ENCODE data around the gene MAN1A1. TPM values are rescaled to one million over a fixed set of nuclear protein-coding genes. Genes with fewer than 3 reads are reported as not detected.

The MAN1A1 gene
- total and polyA plus RNA-seq, 2 of the 4 experiments (the other 2 are of a cell fraction), result 5.9 to 6.4 TPM

DNA sequence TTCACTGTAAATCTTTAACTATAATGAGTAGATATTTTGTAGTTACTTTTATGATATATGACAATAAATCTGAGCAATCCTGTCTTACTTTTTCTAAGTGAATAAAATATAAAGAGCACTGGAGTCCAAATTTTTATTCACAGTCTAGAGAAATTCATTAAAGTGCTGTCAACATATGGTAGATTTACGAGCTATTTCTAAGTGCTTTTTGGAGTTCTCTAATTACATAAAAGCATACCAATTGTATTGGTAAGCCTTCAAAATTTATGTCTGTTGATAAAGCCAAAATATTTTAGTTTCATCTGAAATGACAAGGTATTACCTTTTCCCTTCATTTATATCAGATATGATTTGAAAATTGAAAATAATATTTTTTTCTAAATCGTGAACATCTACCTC lies 75.4 kb downstream of the MAN1A1 start:
- Histone ChIP-seq H3K79me1 (ENCODE audit: low read depth in 1 of 2, low read length in 2 of 2) (no peaks in the 10 kb centered on the region), H2BK5ac (ENCODE audit: low read depth, low read length, poor library complexity, severe bottlenecking) (no peak overlapping the region), H3K36me3 (ENCODE audit: control insufficient read depth, insufficient read depth, low read length) (0 out of 2 replicates have a peak, but pooled peaks cover 1% of the 10 kb centered on the region), H3K23ac (ENCODE audit: low read depth, low read length) (no peak overlapping the region), H4K91ac (ENCODE audit: insufficient read depth, low read depth, low read length) (no peak overlapping the region), H3K14ac (replicated peaks; ENCODE audit: low read depth, low read length) (no peak overlapping the region), H4K20me1 (ENCODE audit: insufficient read depth, low read length) (no peaks in the 10 kb centered on the region), H3K9me3 (ENCODE audit: control insufficient read depth, insufficient read depth, low read length) (peaks cover 4% of the 10 kb centered on the region; the same call in 1 of the 2 replicates), H3K18ac (ENCODE audit: low read depth, low read length) (no peak overlapping the region), H3K4ac (ENCODE audit: low read depth, low read length) (no peak overlapping the region), H4K5ac (ENCODE audit: low read depth, low read length) (no peak overlapping the region), H3K9me1 (ENCODE audit: insufficient read depth, low read length) (peaks cover 3% of the 10 kb centered on the region; the same call in 1 of the 2 replicates), H2BK15ac (ENCODE audit: low read depth, low read length) (no peak overlapping the region), H3K27ac (ENCODE audit: insufficient read depth, low read length) (no peak overlapping the region), H2AK5ac (ENCODE audit: low read depth, low read length) (no peak overlapping the region), H2AFZ (replicated peaks; ENCODE audit: low read length, poor library complexity) (no peak overlapping the region), H3K4me3 (ENCODE audit: insufficient read depth, low read depth, low read length) (no peak overlapping the region), H3K27me3 (ENCODE audit: control insufficient read depth, insufficient read depth, low read length) (no peaks in the 10 kb centered on the region), H2AK9ac (replicated peaks; ENCODE audit: low read depth, low read length, poor library complexity) (no peak overlapping the region), H3K4me2 (ENCODE audit: low read depth, low read length) (no peak overlapping the region), H2BK120ac (ENCODE audit: low read depth, low read length) (no peak overlapping the region), H3K56ac (ENCODE audit: extremely low read depth, insufficient read depth, low read length) (no peak overlapping the region), H2BK20ac (ENCODE audit: low read depth, low read length) (no peak overlapping the region), H3K9ac (ENCODE audit: low read depth, low read length) (no peak overlapping the region), H3K4me1 (ENCODE audit: control insufficient read depth, insufficient read depth, low read length) (no peaks in the 10 kb centered on the region; the same call in 1 of the 2 replicates), H4K8ac (ENCODE audit: low read depth in 2 of 2, low read length in 2 of 2) (no peak overlapping the region)
- intact Hi-C loops (cut with micrococcal nuclease) (no loop called here), in situ Hi-C loops (cut with MboI; ENCODE audit: low sequenced_read_pairs) (no loop called here), dilution Hi-C loops (cut with HindIII; ENCODE audit: low sequenced_read_pairs, unreplicated experiment) (no loop called here)
- DNase-seq, result no peak
- BruUV-seq (replicated peaks), result no TSS peak
- ChIA-PET CTCF (no interaction called here), POLR2A (ENCODE audit: unreplicated experiment) (no interaction called here)
- ATAC-seq (ENCODE audit: low read depth), result no peak
- TF ChIP-seq BHLHE40 (IDR thresholded peaks at IDR 0.05; ENCODE audit: low read depth, low read length), result no peak
- no peak for TF ChIP-seq SMC3 (IDR thresholded peaks at IDR 0.05; ENCODE audit: low read depth, low read length)
- TF ChIP-seq, protein P1, sequence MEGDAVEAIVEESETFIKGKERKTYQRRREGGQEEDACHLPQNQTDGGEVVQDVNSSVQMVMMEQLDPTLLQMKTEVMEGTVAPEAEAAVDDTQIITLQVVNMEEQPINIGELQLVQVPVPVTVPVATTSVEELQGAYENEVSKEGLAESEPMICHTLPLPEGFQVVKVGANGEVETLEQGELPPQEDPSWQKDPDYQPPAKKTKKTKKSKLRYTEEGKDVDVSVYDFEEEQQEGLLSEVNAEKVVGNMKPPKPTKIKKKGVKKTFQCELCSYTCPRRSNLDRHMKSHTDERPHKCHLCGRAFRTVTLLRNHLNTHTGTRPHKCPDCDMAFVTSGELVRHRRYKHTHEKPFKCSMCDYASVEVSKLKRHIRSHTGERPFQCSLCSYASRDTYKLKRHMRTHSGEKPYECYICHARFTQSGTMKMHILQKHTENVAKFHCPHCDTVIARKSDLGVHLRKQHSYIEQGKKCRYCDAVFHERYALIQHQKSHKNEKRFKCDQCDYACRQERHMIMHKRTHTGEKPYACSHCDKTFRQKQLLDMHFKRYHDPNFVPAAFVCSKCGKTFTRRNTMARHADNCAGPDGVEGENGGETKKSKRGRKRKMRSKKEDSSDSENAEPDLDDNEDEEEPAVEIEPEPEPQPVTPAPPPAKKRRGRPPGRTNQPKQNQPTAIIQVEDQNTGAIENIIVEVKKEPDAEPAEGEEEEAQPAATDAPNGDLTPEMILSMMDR (conservative IDR thresholded peaks at IDR 0.05; ENCODE audit: low read depth, low read length), result no peak
- TF ChIP-seq RFX5 (IDR thresholded peaks at IDR 0.05; ENCODE audit: low read depth, low read length), result no peak
- TF ChIP-seq, protein P2, sequence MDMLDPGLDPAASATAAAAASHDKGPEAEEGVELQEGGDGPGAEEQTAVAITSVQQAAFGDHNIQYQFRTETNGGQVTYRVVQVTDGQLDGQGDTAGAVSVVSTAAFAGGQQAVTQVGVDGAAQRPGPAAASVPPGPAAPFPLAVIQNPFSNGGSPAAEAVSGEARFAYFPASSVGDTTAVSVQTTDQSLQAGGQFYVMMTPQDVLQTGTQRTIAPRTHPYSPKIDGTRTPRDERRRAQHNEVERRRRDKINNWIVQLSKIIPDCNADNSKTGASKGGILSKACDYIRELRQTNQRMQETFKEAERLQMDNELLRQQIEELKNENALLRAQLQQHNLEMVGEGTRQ (IDR thresholded peaks at IDR 0.05; ENCODE audit: low read depth, low read length), result no peak
- no peak for TF ChIP-seq NFE2L2 (IDR thresholded peaks at IDR 0.05; ENCODE audit: low read depth, low read length)
- TF ChIP-seq CEBPB (IDR thresholded peaks at IDR 0.05; ENCODE audit: low read depth, low read length), result no peak
- no peak for TF ChIP-seq RAD21 (IDR thresholded peaks at IDR 0.05; ENCODE audit: low read length)
- no peak for TF ChIP-seq MXI1 (IDR thresholded peaks at IDR 0.05; ENCODE audit: borderline replicate concordance, low read depth, low read length)
- no peak for TF ChIP-seq POLR2A (IDR thresholded peaks at IDR 0.05; ENCODE audit: low read depth, low read length)
- no peak for TF ChIP-seq CHD1 (IDR thresholded peaks at IDR 0.05; ENCODE audit: low read depth, low read length)
- no peak for TF ChIP-seq MAFK (IDR thresholded peaks at IDR 0.05; ENCODE audit: low read depth, low read length)
- no peak for TF ChIP-seq MAZ (IDR thresholded peaks at IDR 0.05; ENCODE audit: borderline replicate concordance, low read depth, low read length)
- no peak for TF ChIP-seq RCOR1 (IDR thresholded peaks at IDR 0.05; ENCODE audit: insufficient replicate concordance, low read length)
- no peak for TF ChIP-seq FOS (IDR thresholded peaks at IDR 0.05; ENCODE audit: low read depth, low read length)
- TF ChIP-seq, protein P3, sequence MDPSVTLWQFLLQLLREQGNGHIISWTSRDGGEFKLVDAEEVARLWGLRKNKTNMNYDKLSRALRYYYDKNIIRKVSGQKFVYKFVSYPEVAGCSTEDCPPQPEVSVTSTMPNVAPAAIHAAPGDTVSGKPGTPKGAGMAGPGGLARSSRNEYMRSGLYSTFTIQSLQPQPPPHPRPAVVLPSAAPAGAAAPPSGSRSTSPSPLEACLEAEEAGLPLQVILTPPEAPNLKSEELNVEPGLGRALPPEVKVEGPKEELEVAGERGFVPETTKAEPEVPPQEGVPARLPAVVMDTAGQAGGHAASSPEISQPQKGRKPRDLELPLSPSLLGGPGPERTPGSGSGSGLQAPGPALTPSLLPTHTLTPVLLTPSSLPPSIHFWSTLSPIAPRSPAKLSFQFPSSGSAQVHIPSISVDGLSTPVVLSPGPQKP (IDR thresholded peaks at IDR 0.05; ENCODE audit: borderline replicate concordance, low read depth, low read length), result no peak
- no CpG with 5 or more reads among the region's 2 CpGs for WGBS, 2 experiments (ENCODE audit: extremely low coverage in 2 of 2, insufficient read length in 1 of 2)
